ENCODE measurements around the gene CFAP74. TPM values are rescaled to one million over a fixed set of nuclear protein-coding genes. Genes with fewer than 3 reads are reported as not detected.

CFAP74 gene
- total and polyA plus RNA-seq, 2 of the 13 experiments (the other 11 are each of a cell fraction or from before 2014, with no cell fraction given): 0.27 to 0.62 TPM

- peak; percentile 33; the same call in 1 of the 2 replicates for TF ChIP-seq PAXIP1 (CRISPR knock-in tag; conservative IDR thresholded peaks at IDR 0.05)
- no peak for TF ChIP-seq ARID2 (CRISPR knock-in tag; IDR thresholded peaks at IDR 0.05; ENCODE audit: borderline replicate concordance)
- TF ChIP-seq ZNF710 (CRISPR knock-in tag; IDR thresholded peaks at IDR 0.05; ENCODE audit: borderline replicate concordance): no peak
- no peak for TF ChIP-seq ARNT2 (CRISPR knock-in tag; IDR thresholded peaks at IDR 0.05; ENCODE audit: low read depth)
- TF ChIP-seq PREB (CRISPR knock-in tag; IDR thresholded peaks at IDR 0.05): no peak
- no peak for TF ChIP-seq ZNF180 (CRISPR knock-in tag; IDR thresholded peaks at IDR 0.05; ENCODE audit: borderline replicate concordance, low read depth)
- TF ChIP-seq DR1 (CRISPR knock-in tag; IDR thresholded peaks at IDR 0.05): no peak
- no peak for TF ChIP-seq ZNF652 (CRISPR knock-in tag; IDR thresholded peaks at IDR 0.05; ENCODE audit: borderline replicate concordance, low read depth)
- no peak for TF ChIP-seq SNAI1 (CRISPR knock-in tag; IDR thresholded peaks at IDR 0.05; ENCODE audit: borderline replicate concordance)
- no peak for TF ChIP-seq SIN3A (IDR thresholded peaks at IDR 0.05; ENCODE audit: borderline replicate concordance, low read depth, low read length)
- TF ChIP-seq CC2D1A (CRISPR knock-in tag; IDR thresholded peaks at IDR 0.05): no peak
- TF ChIP-seq ZNF549 (CRISPR knock-in tag; IDR thresholded peaks at IDR 0.05): no peak
- TF ChIP-seq ATF7-NPFF (CRISPR knock-in tag; IDR thresholded peaks at IDR 0.05; ENCODE audit: low read depth): no peak
- TF ChIP-seq MYPOP (CRISPR knock-in tag; IDR thresholded peaks at IDR 0.05): peak; percentile 31; the same call in 1 of the 2 replicates
- TF ChIP-seq HHEX (CRISPR knock-in tag; IDR thresholded peaks at IDR 0.05): no peak
- no peak for TF ChIP-seq ADNP (CRISPR knock-in tag; IDR thresholded peaks at IDR 0.05)
- TF ChIP-seq IRX3 (CRISPR knock-in tag; IDR thresholded peaks at IDR 0.05; ENCODE audit: borderline replicate concordance, low read depth): no peak
- TF ChIP-seq NFKBIZ (CRISPR knock-in tag; IDR thresholded peaks at IDR 0.05): no peak
- TF ChIP-seq KDM6A (CRISPR knock-in tag; IDR thresholded peaks at IDR 0.05; ENCODE audit: low read depth): no peak
- TF ChIP-seq ZNF513 (CRISPR knock-in tag; conservative IDR thresholded peaks at IDR 0.05): no peak
- TF ChIP-seq JDP2 (CRISPR knock-in tag; IDR thresholded peaks at IDR 0.05; ENCODE audit: borderline replicate concordance): no peak
Observed at GRCh38 chr1:1986451-1987141, 17.0 kb downstream of the CFAP74 start (continued).

Data from HepG2 (cell line).